HG03558 (cell line): ENCODE results near the gene PACSIN2.

Source experiments
- ATAC-seq: cut with Tn5 transposase; IDR thresholded peaks from one replicate; pipeline ENCODE4 v1.9.1; 2021; ENCODE audit warnings: moderate number of reproducible peaks; ENCODE audit not compliant: unreplicated experiment; ENCODE audit errors: extremely low read depth

PACSIN2 gene

GRCh38 chr22:42892156-42892555 is 122.8 kb downstream of the PACSIN2 start:
- no peak for ATAC-seq

- no peak for ATAC-seq
Measured at GRCh38 chr22:42891696-42892095, 123.3 kb downstream of the PACSIN2 start.

GRCh38 chr22:42891008-42891407 is 123.9 kb downstream of the PACSIN2 start:
- no peak for ATAC-seq

GRCh38 chr22:42889304-42889703 is 125.6 kb downstream of the PACSIN2 start:
- ATAC-seq = no peak

GRCh38 chr22:42887523-42888507 is 127.1 kb downstream of the PACSIN2 start:
- ATAC-seq = no peak

GRCh38 chr22:42887120-42887519 is 127.8 kb downstream of the PACSIN2 start:
- no peak for ATAC-seq

- no peak for ATAC-seq
Measured at GRCh38 chr22:42885446-42885845, 129.5 kb downstream of the PACSIN2 start.

GRCh38 chr22:42884616-42885375 is 130.2 kb downstream of the PACSIN2 start:
- no peak for ATAC-seq

- no peak for ATAC-seq
Measured at GRCh38 chr22:42883970-42884369, 131.0 kb downstream of the PACSIN2 start.

GRCh38 chr22:42883121-42883520 is 131.8 kb downstream of the PACSIN2 start:
- no peak for ATAC-seq

GRCh38 chr22:42881982-42882656 is 132.8 kb downstream of the PACSIN2 start:
- ATAC-seq = no peak

- ATAC-seq = no peak
Measured at GRCh38 chr22:42881298-42881697, 133.7 kb downstream of the PACSIN2 start.

GRCh38 chr22:42880815-42881214 is 134.1 kb downstream of the PACSIN2 start:
- no peak for ATAC-seq

- ATAC-seq = no peak
Measured at GRCh38 chr22:42879371-42880021, 135.5 kb downstream of the PACSIN2 start.

- no peak for ATAC-seq
Measured at GRCh38 chr22:42878561-42879305, 136.2 kb downstream of the PACSIN2 start.

- no peak for ATAC-seq
Measured at GRCh38 chr22:42877597-42878340, 137.2 kb downstream of the PACSIN2 start.

GRCh38 chr22:42877158-42877557 is 137.8 kb downstream of the PACSIN2 start:
- ATAC-seq = no peak

- ATAC-seq = no peak
Measured at GRCh38 chr22:42876041-42876440, 138.9 kb downstream of the PACSIN2 start.

GRCh38 chr22:42874010-42874409 is 140.9 kb downstream of the PACSIN2 start:
- ATAC-seq = no peak
